ENCODE measurements around the gene HCN2.

HCN2 gene

GRCh38 chr19:547836-548720 is 41.6 kb upstream of the HCN2 start:
- H3K4me3 ChIP-seq (replicated peaks in 1 of 2; ENCODE audit: low read depth in 2 of 2, low read length in 2 of 2) = no peak overlapping the region
- no peak for DNase-seq (ENCODE audit: low read depth in 2 of 2)
- no peak for TF ChIP-seq CTCF (IDR thresholded peaks at IDR 0.05; ENCODE audit: low read depth, low read length)

- no peak for DNase-seq (ENCODE audit: low read depth in 2 of 2)
- H3K4me3 ChIP-seq (replicated peaks in 1 of 2; ENCODE audit: low read depth in 2 of 2, low read length in 2 of 2) = no peak overlapping the region
These were observed 40.5 kb upstream of the HCN2 start for GRCh38 chr19:548886-549830.

GRCh38 chr19:554817-555216 is 34.9 kb upstream of the HCN2 start:
- no peak overlapping the region for H3K4me3 ChIP-seq (replicated peaks in 1 of 2; ENCODE audit: low read depth in 2 of 2, low read length in 2 of 2)
- DNase-seq (ENCODE audit: low read depth in 2 of 2) = no peak
- no peak for TF ChIP-seq CTCF (IDR thresholded peaks at IDR 0.05; ENCODE audit: low read depth, low read length)

More at GRCh38 chr19:548886-549830, 40.5 kb upstream of the HCN2 start:
- TF ChIP-seq CTCF (IDR thresholded peaks at IDR 0.05; ENCODE audit: low read depth, low read length) = no peak

- no peak for TF ChIP-seq CTCF (IDR thresholded peaks at IDR 0.05; ENCODE audit: low read depth, low read length)
- DNase-seq (ENCODE audit: low read depth in 2 of 2) = no peak
- H3K4me3 ChIP-seq (replicated peaks in 1 of 2; ENCODE audit: low read depth in 2 of 2, low read length in 2 of 2) = no peak overlapping the region
These were observed 34.2 kb upstream of the HCN2 start for GRCh38 chr19:555474-555808.

GRCh38 chr19:556611-557382 is 32.9 kb upstream of the HCN2 start:
- no peak for TF ChIP-seq CTCF (IDR thresholded peaks at IDR 0.05; ENCODE audit: low read depth, low read length)
- no peak for DNase-seq (ENCODE audit: low read depth in 2 of 2)
- H3K4me3 ChIP-seq (replicated peaks in 1 of 2; ENCODE audit: low read depth in 2 of 2, low read length in 2 of 2) = no peak overlapping the region

GRCh38 chr19:558770-559439 is 30.8 kb upstream of the HCN2 start:
- TF ChIP-seq CTCF (IDR thresholded peaks at IDR 0.05; ENCODE audit: low read depth, low read length) = no peak
- DNase-seq (ENCODE audit: low read depth in 2 of 2) = peak in 1 of 2 donors; percentile 85
- H3K4me3 ChIP-seq (replicated peaks in 1 of 2; ENCODE audit: low read depth in 2 of 2, low read length in 2 of 2) = no peak overlapping the region
